HTERT RPE-1 (cell line): ENCODE measurements around the gene FANCL.
"Not testable (repeated sequence)": the region's sequence is repeated elsewhere in the genome, so short reads cannot be mapped to it uniquely, and the experiment has no call there.

ENCODE experiments used
- in situ Hi-C: fragments of 300-500 bp; cut with MboI; formaldehyde crosslinking; loops from 4 replicates; pipeline ENCODE4 v1.14.3; 2020; ENCODE audit warnings: low sequenced_read_pairs

FANCL gene

GRCh38 chr2:58240670-58241545 is at the start of gene FANCL:
Gene FANCL, minus strand, starts transcription at chr2:58241325. Its CDS starts 12 bp downstream, at chr2:58241313.
- in situ Hi-C loops, result no loop called here

GRCh38 chr2:58289029-58289428 is 47.9 kb upstream of the FANCL start:
- in situ Hi-C loops, result no loop called here

- in situ Hi-C loops, result no loop called here
These were observed 42.8 kb upstream of the FANCL start for GRCh38 chr2:58283931-58284330.

- in situ Hi-C loops, result not testable (repeated sequence)
These were observed 34.0 kb upstream of the FANCL start for GRCh38 chr2:58275144-58275543.

GRCh38 chr2:58271826-58272225 is 30.7 kb upstream of the FANCL start:
- in situ Hi-C loops, result no loop called here

GRCh38 chr2:58268685-58269084 is 27.6 kb upstream of the FANCL start:
- in situ Hi-C loops, result no loop called here

- in situ Hi-C loops, result no loop called here
These were observed 25.1 kb upstream of the FANCL start for GRCh38 chr2:58266211-58266610.

GRCh38 chr2:58261209-58261608 is 20.1 kb upstream of the FANCL start:
- in situ Hi-C loops, result no loop called here

- in situ Hi-C loops, result not testable (repeated sequence)
These were observed 17.3 kb upstream of the FANCL start for GRCh38 chr2:58258456-58258855.

GRCh38 chr2:58251331-58252201 is 10.4 kb upstream of the FANCL start:
- in situ Hi-C loops, result not testable (repeated sequence)

GRCh38 chr2:58241546-58241864 is 380 bp upstream of the FANCL start:
- in situ Hi-C loops, result no loop called here

GRCh38 chr2:58239243-58239925 is 1.7 kb downstream of the FANCL start:
- in situ Hi-C loops, result no loop called here

- in situ Hi-C loops, result no loop called here
These were observed 3.4 kb downstream of the FANCL start for GRCh38 chr2:58237741-58238140.

GRCh38 chr2:58235984-58236383 is 5.1 kb downstream of the FANCL start:
- in situ Hi-C loops, result no loop called here

- in situ Hi-C loops, result no loop called here
These were observed 6.0 kb downstream of the FANCL start for GRCh38 chr2:58235170-58235569.

GRCh38 chr2:58228299-58228698 is 12.8 kb downstream of the FANCL start:
- in situ Hi-C loops, result no loop called here

- in situ Hi-C loops, result no loop called here
These were observed 13.8 kb downstream of the FANCL start for GRCh38 chr2:58227171-58227917.

- in situ Hi-C loops, result no loop called here
These were observed 19.2 kb downstream of the FANCL start for GRCh38 chr2:58221909-58222308.

- in situ Hi-C loops, result no loop called here
These were observed 25.7 kb downstream of the FANCL start for GRCh38 chr2:58215429-58215828.

GRCh38 chr2:58210951-58211568 is 30.1 kb downstream of the FANCL start:
- in situ Hi-C loops, result not testable (repeated sequence)
